ENCODE results near the gene DDX39B.
A peak's percentile ranks its signal among the peaks of the same experiment; 100 is the strongest.

DNA sequence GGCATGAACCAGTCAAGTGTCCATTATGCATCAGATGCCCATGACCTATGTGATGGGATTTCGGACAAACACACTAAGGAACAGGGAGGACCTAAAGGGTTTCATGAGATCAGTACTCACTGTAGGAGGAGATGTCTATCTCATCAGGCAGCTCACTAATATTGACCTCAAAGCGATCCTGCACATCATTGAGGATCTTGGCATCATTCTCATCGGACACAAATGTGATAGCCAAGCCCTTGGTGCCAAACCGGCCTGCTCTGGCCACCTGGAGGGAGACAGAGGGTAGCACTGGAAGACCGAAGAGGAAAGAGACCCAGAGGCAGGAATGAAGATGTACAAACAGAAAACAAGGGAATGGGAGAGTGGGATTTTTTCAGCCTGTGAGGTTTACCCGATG lies 11.1 kb downstream of the DDX39B start:
- TF ChIP-seq CTCF (IDR thresholded peaks at IDR 0.05; ENCODE audit: control extremely low read depth in 1 of 3, insufficient read depth in 1 of 3, low read depth in 1 of 3, low read length in 3 of 3) (peak in 1 of 3 experiments; percentile 3; a peak in 1 of 4 replicates), TAF1 (IDR thresholded peaks at IDR 0.05; ENCODE audit: low read depth, low read length) (no peak), SIN3A (conservative IDR thresholded peaks at IDR 0.05 in 1 of 2, IDR thresholded peaks at IDR 0.05 in 1 of 2; ENCODE audit: low read depth in 1 of 2, low read length in 2 of 2) (no peak), EZH2 (IDR thresholded peaks at IDR 0.05; ENCODE audit: low read depth, low read length, severe bottlenecking) (no peak), YY1 (IDR thresholded peaks at IDR 0.05; ENCODE audit: low read depth, low read length) (no peak), CHD2 (IDR thresholded peaks at IDR 0.05; ENCODE audit: low read length) (no peak)
- TF ChIP-seq, protein P1, sequence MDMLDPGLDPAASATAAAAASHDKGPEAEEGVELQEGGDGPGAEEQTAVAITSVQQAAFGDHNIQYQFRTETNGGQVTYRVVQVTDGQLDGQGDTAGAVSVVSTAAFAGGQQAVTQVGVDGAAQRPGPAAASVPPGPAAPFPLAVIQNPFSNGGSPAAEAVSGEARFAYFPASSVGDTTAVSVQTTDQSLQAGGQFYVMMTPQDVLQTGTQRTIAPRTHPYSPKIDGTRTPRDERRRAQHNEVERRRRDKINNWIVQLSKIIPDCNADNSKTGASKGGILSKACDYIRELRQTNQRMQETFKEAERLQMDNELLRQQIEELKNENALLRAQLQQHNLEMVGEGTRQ (IDR thresholded peaks at IDR 0.05; ENCODE audit: low read length), result no peak
- TF ChIP-seq, protein P2, sequence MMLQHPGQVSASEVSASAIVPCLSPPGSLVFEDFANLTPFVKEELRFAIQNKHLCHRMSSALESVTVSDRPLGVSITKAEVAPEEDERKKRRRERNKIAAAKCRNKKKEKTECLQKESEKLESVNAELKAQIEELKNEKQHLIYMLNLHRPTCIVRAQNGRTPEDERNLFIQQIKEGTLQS (IDR thresholded peaks at IDR 0.05; ENCODE audit: insufficient read depth, low read depth, low read length), result no peak

Data from H1 (cell line).